ENCODE measurements around the gene MAB21L3.
"Not testable (repeated sequence)": the region's sequence is repeated elsewhere in the genome, so short reads cannot be mapped to it uniquely, and the experiment has no call there.

MAB21L3 gene

DNA sequence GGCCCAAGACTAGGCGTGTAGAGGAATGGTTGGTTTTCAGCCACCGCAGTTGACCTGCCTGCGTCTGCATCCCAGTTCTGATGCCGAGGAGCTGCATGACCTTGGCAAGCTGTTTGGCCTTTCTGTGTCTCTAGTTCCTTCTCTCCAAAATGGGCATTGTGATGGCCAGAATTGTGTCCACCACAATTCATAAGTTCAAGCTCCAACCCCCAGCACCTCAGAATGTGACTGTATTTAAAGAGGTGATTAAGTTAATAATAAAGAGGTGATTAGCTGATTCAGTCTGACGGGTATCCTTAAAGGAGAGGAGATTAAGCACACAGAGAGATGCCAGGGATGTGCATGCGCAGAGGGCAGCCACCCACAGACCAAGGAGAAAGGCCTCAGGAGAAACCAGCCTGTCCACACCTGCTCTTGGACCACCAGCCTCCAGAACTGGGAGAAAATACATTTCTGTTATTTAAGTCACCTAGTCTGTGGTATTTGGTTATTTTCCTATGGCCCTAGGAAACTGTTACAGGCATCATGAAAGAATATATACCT lies 28.5 kb downstream of the MAB21L3 start:
- no peak for ATAC-seq

DNA sequence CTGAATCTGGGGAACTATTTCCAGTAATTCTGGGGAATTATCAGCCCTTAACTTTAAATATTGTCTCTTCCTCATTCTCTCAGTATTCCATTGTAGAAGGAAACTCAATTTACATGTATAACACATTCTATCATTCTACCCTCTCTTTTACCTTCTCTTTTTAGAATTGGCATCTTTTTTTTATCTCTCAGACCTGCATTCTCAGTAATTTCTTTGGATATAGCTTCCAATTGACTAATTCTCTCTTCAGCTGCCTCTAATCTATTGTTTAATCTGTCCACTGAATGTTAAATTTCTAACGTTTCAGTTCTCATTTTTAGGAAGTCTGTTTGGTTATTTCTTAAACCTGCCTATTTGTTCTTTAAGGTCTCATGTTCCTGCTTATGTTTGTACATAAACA lies 33.0 kb downstream of the MAB21L3 start:
- no peak for ATAC-seq

GRCh38 chr1:116146447-116147113 lies 35.4 kb downstream of the MAB21L3 start:
- not testable (repeated sequence) for ATAC-seq

DNA sequence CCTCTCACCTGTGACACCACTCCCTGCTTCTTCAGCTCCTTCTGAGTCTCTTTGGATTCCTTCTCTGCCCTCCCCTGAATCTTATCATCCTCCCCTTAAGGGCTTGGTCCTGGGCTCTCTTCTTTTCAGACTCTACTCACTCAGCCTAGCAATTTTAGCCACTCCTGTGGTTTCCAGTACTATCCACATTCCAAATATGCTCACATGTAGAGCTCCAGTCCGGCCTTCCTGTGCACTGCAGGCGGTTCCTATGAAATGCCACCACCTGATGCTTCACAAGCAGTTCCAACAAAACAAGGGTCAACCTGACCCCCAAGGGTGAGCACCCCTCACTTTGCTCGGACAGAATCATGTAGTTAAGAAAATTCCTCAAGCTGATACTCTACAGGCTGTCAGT lies 35.9 kb downstream of the MAB21L3 start:
- no peak for ATAC-seq

GRCh38 chr1:116147972-116148371 lies 36.8 kb downstream of the MAB21L3 start:
- no peak for ATAC-seq

DNA sequence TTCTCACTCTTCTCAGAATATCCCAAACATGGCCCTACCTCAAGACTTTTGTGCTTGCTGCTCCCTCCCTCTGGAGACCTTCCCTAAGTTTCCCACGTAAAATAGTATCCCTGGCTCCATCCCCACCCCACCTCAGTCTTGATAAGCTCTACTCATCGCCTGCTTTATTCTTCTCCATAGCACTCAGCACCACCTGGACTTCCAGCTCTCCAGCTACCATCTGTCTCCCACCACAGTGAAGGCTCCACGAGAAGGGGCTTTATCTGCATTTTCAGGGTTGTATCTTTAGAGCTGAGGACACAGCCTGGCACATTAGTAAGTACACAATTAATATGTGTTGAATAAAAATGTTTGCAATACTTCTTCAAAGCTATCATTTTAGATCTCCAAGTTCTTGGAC lies 37.8 kb downstream of the MAB21L3 start:
- ATAC-seq = no peak

DNA sequence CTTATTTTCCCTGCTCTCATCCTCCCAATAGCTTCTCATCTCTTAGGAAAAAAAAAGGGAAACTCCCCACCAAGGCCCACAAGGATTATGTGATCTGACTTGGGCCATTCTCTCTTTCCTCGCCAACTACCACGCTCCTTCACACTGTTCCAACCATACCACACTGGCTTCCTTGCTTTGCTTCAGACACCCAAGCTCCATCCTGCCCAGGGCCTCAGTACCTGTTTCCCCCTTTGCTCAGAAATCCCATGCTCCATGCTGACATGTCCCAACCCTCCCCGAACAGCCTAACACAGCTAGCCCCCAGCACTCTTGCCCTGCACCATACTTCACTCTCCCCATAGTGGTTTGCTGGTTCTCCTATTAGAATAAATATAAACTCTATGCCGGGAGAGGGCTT lies 39.2 kb downstream of the MAB21L3 start:
- ATAC-seq = no peak

- peak; percentile 96 to 98 for ATAC-seq
Measured at GRCh38 chr1:116151739-116152576, 40.8 kb downstream of the MAB21L3 start.

DNA sequence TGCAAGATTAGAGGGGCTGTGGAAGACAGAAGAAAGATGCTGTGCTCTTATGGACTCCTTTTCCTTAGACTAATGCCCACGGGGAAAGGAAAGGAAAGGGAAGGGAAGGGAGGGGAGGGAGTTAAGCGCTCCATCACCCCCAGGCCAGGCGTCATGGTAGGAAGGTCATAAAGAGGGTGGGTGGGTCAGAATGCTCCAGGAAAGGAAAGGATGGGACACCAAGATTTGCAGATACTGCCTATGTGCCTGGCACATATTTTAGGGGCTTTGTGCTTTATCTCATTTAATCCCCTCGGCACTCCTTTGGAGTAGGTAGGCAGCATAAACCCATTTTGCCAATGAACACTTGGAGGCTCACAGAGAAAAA lies 41.4 kb downstream of the MAB21L3 start:
- ATAC-seq = no peak

- no peak for ATAC-seq
Measured at GRCh38 chr1:116152950-116153691, 41.9 kb downstream of the MAB21L3 start.

DNA sequence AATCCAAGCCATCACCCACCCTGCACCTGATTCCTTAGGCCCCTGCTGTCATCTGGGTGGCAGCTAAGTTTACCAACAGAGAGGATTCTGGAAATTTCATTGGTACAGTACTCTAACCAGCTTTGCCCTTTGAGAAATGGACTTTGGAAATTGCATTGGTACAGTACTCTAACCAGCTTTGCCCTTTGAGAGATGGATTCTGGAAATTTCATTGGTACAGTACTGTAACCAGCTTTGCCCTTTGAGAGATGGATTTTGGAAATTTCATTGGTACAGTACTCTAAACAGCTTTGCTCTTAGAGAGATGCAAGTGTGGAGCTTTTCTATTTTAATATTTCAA lies 42.5 kb downstream of the MAB21L3 start:
- no peak for ATAC-seq

DNA sequence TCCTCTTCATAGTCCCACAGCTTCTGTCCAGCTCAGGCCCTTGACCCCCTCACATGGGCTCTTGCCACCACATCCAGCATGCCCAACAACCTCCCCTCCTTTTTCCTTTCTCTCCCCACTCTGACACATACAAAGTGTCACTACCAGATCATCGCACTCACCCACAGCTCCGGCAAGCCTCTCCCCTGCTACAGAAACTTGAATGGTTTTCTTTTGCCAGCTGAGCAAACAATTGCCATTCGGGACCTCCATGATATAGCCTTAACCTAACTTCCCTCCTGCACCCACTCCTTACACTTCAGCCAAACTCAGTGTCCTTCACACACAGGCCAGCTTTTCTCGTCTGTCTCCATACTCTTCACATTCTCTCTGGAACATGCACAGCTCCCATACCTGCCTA lies 43.3 kb downstream of the MAB21L3 start:
- ATAC-seq = no peak

DNA sequence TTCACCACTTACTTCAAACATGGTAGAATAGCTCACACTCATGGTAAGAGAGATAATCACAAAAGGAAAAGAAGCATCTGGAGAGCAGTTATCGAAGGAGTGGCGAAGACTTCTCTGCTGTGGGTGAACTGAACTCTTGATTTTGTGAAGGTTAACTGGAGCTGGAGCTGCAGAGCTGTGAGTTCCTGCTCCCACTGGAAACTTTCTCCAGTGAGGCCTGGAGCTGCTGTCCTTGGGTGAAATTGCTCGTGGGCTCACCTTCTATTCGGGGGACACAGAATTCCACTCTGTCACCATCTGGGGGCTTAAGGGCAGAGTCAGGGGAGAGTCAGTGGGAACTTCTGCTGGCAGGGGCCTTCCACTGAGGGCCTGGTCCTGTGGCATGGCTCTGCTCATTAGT lies 45.9 kb downstream of the MAB21L3 start:
- ATAC-seq = no peak

- no peak for ATAC-seq
Measured at GRCh38 chr1:116159177-116159576, 48.0 kb downstream of the MAB21L3 start.

DNA sequence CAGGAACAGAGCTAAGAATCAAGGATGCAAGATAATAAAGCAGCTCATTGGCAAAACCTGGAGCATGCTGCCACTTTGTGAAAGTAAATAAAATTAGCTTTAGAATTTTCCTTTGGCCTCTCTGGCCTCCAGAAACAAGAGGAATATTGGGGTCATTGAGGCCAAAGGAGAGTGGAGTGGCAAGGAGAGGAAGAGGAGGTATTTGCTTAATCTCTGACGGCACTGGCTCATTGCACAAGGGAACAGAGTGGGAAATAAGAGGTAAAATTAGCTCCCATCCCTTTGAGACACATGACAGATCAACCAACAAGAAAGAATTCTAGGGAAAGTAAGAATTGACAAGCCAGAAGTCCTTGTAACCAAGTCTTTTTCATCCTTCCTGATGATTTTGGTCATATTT lies 48.4 kb downstream of the MAB21L3 start:
- ATAC-seq = no peak

DNA sequence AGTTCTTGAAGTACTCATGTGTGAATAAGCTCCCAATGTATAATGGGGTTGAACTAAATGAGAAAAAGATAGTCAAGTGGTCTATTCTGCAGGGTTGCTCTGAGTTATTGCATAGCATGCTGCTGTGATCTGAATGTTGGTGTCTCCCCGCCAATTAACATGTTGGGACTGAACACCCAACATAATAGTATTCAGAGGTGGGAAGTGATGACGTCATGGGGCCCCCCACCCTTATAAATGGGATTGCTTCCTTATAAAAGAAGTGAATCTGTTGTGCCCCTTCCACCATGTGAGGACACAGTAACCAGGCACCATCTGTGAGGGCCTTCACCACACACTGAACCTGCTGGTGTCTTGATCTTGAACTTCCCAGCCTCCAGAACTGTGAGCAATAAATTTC lies 50.2 kb downstream of the MAB21L3 start:
- no peak for ATAC-seq

DNA sequence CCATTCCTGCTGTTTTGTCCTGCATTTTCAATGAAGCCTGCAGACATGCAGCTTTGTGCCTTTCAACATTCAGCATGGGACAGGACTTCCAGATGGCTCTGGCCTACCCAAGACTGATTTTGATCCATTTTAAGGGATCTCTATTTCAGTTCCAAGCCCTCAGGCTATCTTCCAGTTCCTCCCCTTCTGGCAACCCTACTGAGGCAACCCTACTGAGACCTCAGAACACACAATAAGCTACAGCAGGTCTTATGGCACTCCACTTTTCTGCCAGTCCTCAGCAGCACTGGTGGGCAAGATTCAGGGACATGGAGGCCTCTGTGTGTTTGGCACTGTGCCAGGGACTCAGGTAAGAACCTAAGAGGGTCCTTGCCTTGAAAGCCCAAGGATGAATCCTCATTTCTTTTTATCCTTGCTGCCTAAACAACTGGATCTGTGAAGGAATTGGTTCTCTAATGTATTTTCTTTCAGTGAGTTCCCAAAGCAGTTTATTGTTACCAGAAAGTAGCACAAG lies 50.7 kb downstream of the MAB21L3 start:
- no peak for ATAC-seq

DNA sequence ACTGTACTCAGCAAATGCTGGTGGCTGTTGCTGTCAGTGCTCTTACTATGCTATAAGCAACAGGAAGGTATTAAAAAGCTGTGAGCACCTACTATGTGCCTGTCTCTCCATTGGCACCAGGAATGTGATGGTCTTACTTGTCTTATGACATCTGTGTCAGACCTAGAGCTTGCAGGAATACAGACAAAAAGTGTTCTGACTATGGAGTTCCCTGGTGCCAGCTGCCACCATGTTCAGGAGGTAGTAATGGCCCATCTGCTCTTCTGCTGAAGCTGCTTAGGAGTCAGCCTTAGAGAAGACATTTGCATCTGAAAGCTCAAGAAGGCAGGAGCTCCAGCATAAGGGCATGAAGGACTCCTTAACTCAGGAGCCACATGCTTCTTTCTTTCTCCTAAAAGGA lies 52.3 kb downstream of the MAB21L3 start:
- no peak for ATAC-seq

GRCh38 chr1:116164150-116164549 lies 53.0 kb downstream of the MAB21L3 start:
- ATAC-seq = no peak

DNA sequence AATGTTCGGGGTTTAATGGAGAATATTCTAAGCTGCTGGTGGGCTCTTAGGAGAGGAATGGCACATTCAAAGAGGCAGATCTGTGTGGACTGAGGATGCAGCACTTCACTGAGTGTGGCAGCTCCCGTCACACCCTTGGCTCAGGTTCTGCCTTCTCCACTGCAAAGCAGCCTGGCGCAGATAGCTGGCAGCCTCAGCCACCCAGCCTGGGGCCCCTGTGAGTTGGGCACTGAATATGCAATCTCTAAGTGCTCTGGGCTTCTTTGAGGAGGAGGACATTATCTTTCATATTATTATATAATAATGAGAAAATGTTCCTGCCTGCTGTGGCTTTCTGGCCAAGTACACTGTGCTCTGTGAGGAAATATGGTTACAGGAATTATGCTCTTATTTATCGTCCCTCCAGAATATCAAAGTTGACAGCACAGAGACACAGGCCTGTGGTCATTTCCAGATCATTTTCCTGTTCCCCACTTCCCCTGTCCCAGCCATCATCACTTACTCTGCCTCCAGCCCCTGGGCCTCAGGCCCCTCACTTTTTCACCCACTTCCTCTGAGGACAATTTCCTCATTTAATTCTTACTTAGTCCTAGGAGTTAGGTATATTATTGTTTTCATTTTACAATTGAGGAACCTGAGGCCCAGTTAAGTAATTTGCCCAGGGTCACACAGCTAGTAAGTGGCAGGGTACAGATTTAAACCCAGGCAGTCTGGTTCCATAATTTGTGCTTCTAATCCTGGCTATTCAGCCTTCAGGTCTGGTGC lies 53.6 kb downstream of the MAB21L3 start:
- ATAC-seq = no peak

- no peak for ATAC-seq
Measured at GRCh38 chr1:116165572-116165971, 54.4 kb downstream of the MAB21L3 start.

GRCh38 chr1:116166011-116166571 lies 54.9 kb downstream of the MAB21L3 start:
- ATAC-seq = no peak

All from activated CD4-positive, CD25-positive, alpha-beta regulatory T cell treated with anti-CD3 and anti-CD28 coated beads, Interleukin-2, amount 50 U/mL, for 24 hours (primary cell).